CD8-positive, alpha-beta memory T cell (primary cell): ENCODE data around the gene GATM. TPM values are rescaled to one million over a fixed set of nuclear protein-coding genes. Genes with fewer than 3 reads are reported as not detected.

ENCODE experiments used
- CTCF ChIA-PET: fragments of 350-600 bp; sonication (Branson Sonifier 250); formaldehyde crosslinking; loops from one replicate; lab custom pipeline; 2021; ENCODE audit warnings: antibody characterized with exemption; lab: Charles Lee
- POLR2A ChIA-PET: fragments of 350-600 bp; sonication (Branson Sonifier 250); formaldehyde crosslinking; loops from one replicate; lab custom pipeline; 2021; ENCODE audit warnings: antibody characterized with exemption; lab: Charles Lee
- DNase-seq, 5 donors: peaks; one replicate each; pipeline versions ENCODE4 v3.0.0 to v3.0.0-alpha.2; 2020 to 2022; ENCODE audit warnings: mixed read lengths in 1 of 5
- H3K27ac ChIP-seq: one replicate; pipeline ENCODE4 v1.7.0; 2013; ENCODE audit warnings: low read depth, mild to moderate bottlenecking, low read length, moderate library complexity
- H3K27me3 ChIP-seq: 2 replicates; pipeline ENCODE4 v1.7.0; 2013; ENCODE audit warnings: low read length, mild to moderate bottlenecking; ENCODE audit not compliant: insufficient read depth, poor library complexity, severe bottlenecking
- H3K36me3 ChIP-seq: 2 replicates; pipeline ENCODE4 v1.7.0; 2013; ENCODE audit warnings: mild to moderate bottlenecking, low read length, moderate library complexity; ENCODE audit not compliant: insufficient read depth
- H3K4me1 ChIP-seq: 2 replicates; pipeline ENCODE4 v1.7.0; 2013; ENCODE audit warnings: mild to moderate bottlenecking, low read length, moderate library complexity; ENCODE audit not compliant: insufficient read depth
- H3K4me3 ChIP-seq: 2 replicates; pipeline ENCODE4 v1.7.0; 2013; ENCODE audit warnings: mild to moderate bottlenecking, low read length
- H3K9me3 ChIP-seq: 2 replicates; pipeline ENCODE4 v1.7.0; 2013; ENCODE audit warnings: mild to moderate bottlenecking, low read length
- H3K27ac Mint-ChIP-seq, 8 donors: one replicate each; pipeline ENCODE4 v1.8.0; 2020 to 2021; ENCODE audit warnings: mixed read lengths in 8 of 8, mild to moderate bottlenecking in 6 of 8, inconsistent platforms in 3 of 8, moderate library complexity in 3 of 8
- H3K27me3 Mint-ChIP-seq, 2 donors: one replicate each; pipeline ENCODE4 v1.8.0; 2020 to 2021; ENCODE audit warnings: mixed read lengths in 2 of 2, mild to moderate bottlenecking in 1 of 2, moderate library complexity in 1 of 2
- H3K36me3 Mint-ChIP-seq, 3 donors: one replicate each; pipeline ENCODE4 v1.8.0; 2020 to 2021; ENCODE audit warnings: mixed read lengths in 3 of 3, inconsistent platforms in 1 of 3, mild to moderate bottlenecking in 1 of 3
- H3K4me1 Mint-ChIP-seq, 3 donors: one replicate each; pipeline ENCODE4 v1.8.0; 2020 to 2021; ENCODE audit warnings: mixed read lengths in 3 of 3, inconsistent platforms in 1 of 3, mild to moderate bottlenecking in 1 of 3
- H3K4me3 Mint-ChIP-seq, 7 donors: one replicate each; pipeline ENCODE4 v1.8.0; 2020 to 2021; ENCODE audit warnings: mixed read lengths in 7 of 7, mild to moderate bottlenecking in 6 of 7, moderate library complexity in 4 of 7, inconsistent platforms in 2 of 7
- H3K9me3 Mint-ChIP-seq, 5 donors: one replicate each; pipeline ENCODE4 v1.8.0; 2020 to 2022; ENCODE audit warnings: mixed read lengths in 5 of 5, mild to moderate bottlenecking in 3 of 5, moderate library complexity in 2 of 5, inconsistent platforms in 1 of 5
- polyA plus RNA-seq: library from polyadenylated mRNA; unstranded; fragments of 300-500 nt; fragmentation: Illumina TruSeq; gene quantifications from one replicate; pipeline ENCODE4 v1.2.3, GENCODE V29; 2021
- total RNA-seq, 2 experiments: library from RNA; stranded (reverse); gene quantifications; one replicate each; pipeline ENCODE4 v1.2.3, GENCODE V29; 2021

Gene GATM
- total and polyA plus RNA-seq, 3 experiments from 2014 or later: 0.43 to 2.4 (median 1.9) TPM

- POLR2A ChIA-PET: no interaction called here
- peaks cover 13 to 47% of the 10 kb centered on the region in 2 donors for H3K27me3 Mint-ChIP-seq
- H3K27ac Mint-ChIP-seq: no peak overlapping the region
- peaks cover 0 to 4% (median 0%) of the 10 kb centered on the region in 3 donors for H3K36me3 Mint-ChIP-seq
- Histone ChIP-seq H3K4me3 (no peak overlapping the region), H3K4me1 (peaks cover 3% of the 10 kb centered on the region), H3K27me3 (no peaks in the 10 kb centered on the region), H3K9me3 (no peaks in the 10 kb centered on the region), H3K27ac (no peak overlapping the region), H3K36me3 (no peaks in the 10 kb centered on the region)
- H3K4me3 Mint-ChIP-seq: no peak overlapping the region
- H3K4me1 Mint-ChIP-seq: peaks cover 0 to under 1% (median 0%) of the 10 kb centered on the region in 3 donors
- H3K9me3 Mint-ChIP-seq: no peaks in the 10 kb centered on the region
- DNase-seq: no peak
- CTCF ChIA-PET: no interaction called here
Observed at GRCh38 chr15:45395943-45396342, 17.6 kb upstream of the GATM start.

- Histone ChIP-seq H3K27ac (no peak overlapping the region), H3K36me3 (no peaks in the 10 kb centered on the region), H3K9me3 (no peaks in the 10 kb centered on the region), H3K4me1 (no peaks in the 10 kb centered on the region), H3K4me3 (no peak overlapping the region), H3K27me3 (no peaks in the 10 kb centered on the region)
- no peak for DNase-seq
- Mint-ChIP-seq H3K9me3 (no peaks in the 10 kb centered on the region), H3K4me3 (no peak overlapping the region), H3K4me1 (no peaks in the 10 kb centered on the region), H3K27me3 (peaks cover 16 to 56% of the 10 kb centered on the region in 2 donors), H3K36me3 (peaks cover 0 to 4% (median 0%) of the 10 kb centered on the region in 3 donors), H3K27ac (no peak overlapping the region)
- CTCF ChIA-PET: no interaction called here
- POLR2A ChIA-PET: no interaction called here
Observed at GRCh38 chr15:45394681-45395080, 16.3 kb upstream of the GATM start.

GRCh38 chr15:45393851-45394250 is 15.5 kb upstream of the GATM start:
- Mint-ChIP-seq H3K4me3 (no peak overlapping the region), H3K27me3 (peaks cover 18 to 63% of the 10 kb centered on the region in 2 donors), H3K27ac (no peak overlapping the region), H3K4me1 (no peaks in the 10 kb centered on the region), H3K9me3 (no peaks in the 10 kb centered on the region), H3K36me3 (peaks cover 0 to 4% (median 0%) of the 10 kb centered on the region in 3 donors)
- H3K4me3 ChIP-seq: no peak overlapping the region
- no peaks in the 10 kb centered on the region for H3K9me3 ChIP-seq
- no peaks in the 10 kb centered on the region for H3K27me3 ChIP-seq
- no peaks in the 10 kb centered on the region for H3K4me1 ChIP-seq
- H3K36me3 ChIP-seq: no peaks in the 10 kb centered on the region
- H3K27ac ChIP-seq: no peak overlapping the region
- no peak for DNase-seq
- ChIA-PET CTCF (no interaction called here), POLR2A (no interaction called here)

GRCh38 chr15:45392584-45392855 is 14.2 kb upstream of the GATM start:
- Histone ChIP-seq H3K4me3 (no peak overlapping the region), H3K36me3 (no peaks in the 10 kb centered on the region), H3K4me1 (no peaks in the 10 kb centered on the region), H3K27me3 (no peaks in the 10 kb centered on the region), H3K9me3 (no peaks in the 10 kb centered on the region), H3K27ac (no peak overlapping the region)
- H3K4me3 Mint-ChIP-seq: no peak overlapping the region
- POLR2A ChIA-PET: no interaction called here
- CTCF ChIA-PET: no interaction called here
- H3K27me3 Mint-ChIP-seq: peaks cover 23 to 69% of the 10 kb centered on the region in 2 donors
- H3K9me3 Mint-ChIP-seq: no peaks in the 10 kb centered on the region
- H3K36me3 Mint-ChIP-seq: peaks cover 0 to 4% (median 0%) of the 10 kb centered on the region in 3 donors
- no peak overlapping the region for H3K27ac Mint-ChIP-seq
- H3K4me1 Mint-ChIP-seq: no peaks in the 10 kb centered on the region
- no peak for DNase-seq

GRCh38 chr15:45391746-45392583 is 13.6 kb upstream of the GATM start:
- Histone ChIP-seq H3K4me1 (no peaks in the 10 kb centered on the region), H3K9me3 (no peaks in the 10 kb centered on the region), H3K27me3 (no peaks in the 10 kb centered on the region), H3K36me3 (no peaks in the 10 kb centered on the region), H3K27ac (no peak overlapping the region), H3K4me3 (no peak overlapping the region)
- H3K36me3 Mint-ChIP-seq: peaks cover 0 to 4% (median 0%) of the 10 kb centered on the region in 3 donors
- H3K27me3 Mint-ChIP-seq: peaks cover 23 to 73% of the 10 kb centered on the region in 2 donors
- no peak overlapping the region for H3K27ac Mint-ChIP-seq
- no peak overlapping the region for H3K4me3 Mint-ChIP-seq
- POLR2A ChIA-PET: no interaction called here
- no peak for DNase-seq
- no peaks in the 10 kb centered on the region for H3K4me1 Mint-ChIP-seq
- CTCF ChIA-PET: interaction anchor here (0.9 kb wide), 1 partner anchor 9 kb away, joined by 4 read pairs; no protein-coding TSS in a partner anchor
- H3K9me3 Mint-ChIP-seq: no peaks in the 10 kb centered on the region

GRCh38 chr15:45389351-45389750 is 11.0 kb upstream of the GATM start:
- Mint-ChIP-seq H3K36me3 (no peaks in the 10 kb centered on the region), H3K4me3 (no peak overlapping the region), H3K27me3 (peaks cover 23 to 65% of the 10 kb centered on the region in 2 donors), H3K4me1 (no peaks in the 10 kb centered on the region), H3K9me3 (no peaks in the 10 kb centered on the region), H3K27ac (no peak overlapping the region)
- Histone ChIP-seq H3K4me1 (no peaks in the 10 kb centered on the region), H3K27me3 (peaks cover 4% of the 10 kb centered on the region), H3K4me3 (no peak overlapping the region), H3K9me3 (no peaks in the 10 kb centered on the region), H3K27ac (no peak overlapping the region), H3K36me3 (no peaks in the 10 kb centered on the region)
- ChIA-PET POLR2A (no interaction called here), CTCF (interaction anchor here (1.5 to 2.1 kb wide), 2 partner anchors 10 to 13 kb away, joined by 6 to 7 read pairs; no protein-coding TSS in a partner anchor)
- no peak for DNase-seq

GRCh38 chr15:45387380-45388007 is 9.2 kb upstream of the GATM start:
- no peaks in the 10 kb centered on the region for H3K4me1 ChIP-seq
- no peaks in the 10 kb centered on the region for H3K9me3 ChIP-seq
- no peak for DNase-seq
- H3K36me3 ChIP-seq: no peaks in the 10 kb centered on the region
- H3K4me3 ChIP-seq: no peak overlapping the region
- POLR2A ChIA-PET: no interaction called here
- H3K4me1 Mint-ChIP-seq: no peaks in the 10 kb centered on the region
- H3K4me3 Mint-ChIP-seq: no peak overlapping the region
- H3K27ac Mint-ChIP-seq: no peak overlapping the region
- H3K9me3 Mint-ChIP-seq: no peaks in the 10 kb centered on the region
- H3K27me3 ChIP-seq: peaks cover 4% of the 10 kb centered on the region
- no peaks in the 10 kb centered on the region for H3K36me3 Mint-ChIP-seq
- no peak overlapping the region for H3K27ac ChIP-seq
- peaks cover 22 to 51% of the 10 kb centered on the region in 2 donors for H3K27me3 Mint-ChIP-seq
- CTCF ChIA-PET: no interaction called here

GRCh38 chr15:45386974-45387373 is 8.6 kb upstream of the GATM start:
- ChIA-PET POLR2A (no interaction called here), CTCF (no interaction called here)
- H3K36me3 Mint-ChIP-seq: no peaks in the 10 kb centered on the region
- no peaks in the 10 kb centered on the region for H3K4me1 ChIP-seq
- H3K9me3 ChIP-seq: no peaks in the 10 kb centered on the region
- H3K27ac Mint-ChIP-seq: no peak overlapping the region
- H3K4me3 ChIP-seq: no peak overlapping the region
- H3K4me1 Mint-ChIP-seq: no peaks in the 10 kb centered on the region
- no peak overlapping the region for H3K4me3 Mint-ChIP-seq
- peaks cover 4% of the 10 kb centered on the region for H3K27me3 ChIP-seq
- H3K27me3 Mint-ChIP-seq: peaks cover 22 to 49% of the 10 kb centered on the region in 2 donors
- no peaks in the 10 kb centered on the region for H3K36me3 ChIP-seq
- DNase-seq: no peak
- no peaks in the 10 kb centered on the region for H3K9me3 Mint-ChIP-seq
- no peak overlapping the region for H3K27ac ChIP-seq
